SHP77 treated with DMSO at 0.1 percent for 48 hours (cell line): ENCODE measurements around the gene KRTAP9-4.
"Not testable (repeated sequence)": the region's sequence is repeated elsewhere in the genome, so short reads cannot be mapped to it uniquely, and the experiment has no call there.

Experiments used
- DNase-seq: peaks from one replicate; lab custom pipeline; 2025; lab: John Stamatoyannopoulos, UW

KRTAP9-4 gene

DNA sequence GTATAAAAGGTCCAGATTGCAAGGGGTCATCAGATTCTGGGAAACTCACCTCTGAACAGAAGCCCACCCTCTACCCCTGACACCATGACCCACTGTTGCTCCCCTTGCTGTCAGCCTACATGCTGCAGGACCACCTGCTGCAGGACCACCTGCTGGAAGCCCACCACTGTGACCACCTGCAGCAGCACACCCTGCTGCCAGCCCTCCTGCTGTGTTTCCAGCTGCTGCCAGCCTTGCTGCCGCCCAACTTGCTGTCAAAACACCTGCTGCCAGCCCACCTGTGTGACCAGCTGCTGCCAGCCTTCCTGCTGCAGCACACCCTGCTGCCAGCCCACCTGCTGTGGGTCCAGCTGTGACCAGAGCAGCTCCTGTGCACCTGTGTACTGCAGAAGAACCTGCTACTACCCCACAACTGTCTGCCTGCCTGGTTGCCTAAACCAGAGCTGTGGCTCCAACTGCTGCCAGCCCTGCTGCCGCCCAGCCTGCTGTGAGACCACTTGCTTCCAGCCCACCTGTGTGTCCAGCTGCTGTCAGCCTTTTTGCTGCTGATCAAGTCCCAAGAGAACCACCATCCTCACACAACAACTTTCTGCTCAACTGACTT, at the start of gene KRTAP9-4:
KRTAP9-4 (plus strand) TSS at position 51 of the 604 bp plus-strand sequence; CDS start at position 85, 34 bp downstream.
- not testable (repeated sequence) for DNase-seq

DNA sequence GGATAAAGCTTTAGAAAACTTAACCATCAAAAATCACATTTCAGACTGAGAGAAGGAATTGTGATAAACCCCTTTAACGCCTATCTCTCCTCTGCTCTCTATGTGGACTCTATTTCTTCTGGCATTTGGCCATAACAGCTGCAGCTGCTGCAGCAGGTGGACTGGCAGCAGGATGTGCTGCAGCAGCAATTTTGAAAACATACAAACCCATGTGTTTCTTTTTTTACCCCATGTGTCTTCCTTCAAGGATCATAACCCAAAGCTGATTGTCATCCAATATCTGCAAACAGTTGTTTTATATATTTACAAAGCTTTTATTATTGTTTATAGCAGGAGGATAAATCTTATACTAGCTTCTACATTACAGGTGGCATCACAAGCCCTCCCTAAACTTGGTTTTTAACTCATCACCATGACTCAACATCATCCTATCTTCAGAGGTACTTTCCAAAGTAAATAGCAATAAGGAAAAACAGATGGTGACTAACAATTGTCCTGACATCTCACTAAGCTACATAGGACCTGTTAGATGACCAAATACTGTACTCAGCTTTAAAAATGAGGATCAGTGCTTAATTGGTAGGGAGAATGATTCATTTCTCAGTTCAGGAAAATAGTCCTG, 37.5 kb upstream of the KRTAP9-4 start:
- peak; percentile 22 for DNase-seq

DNA sequence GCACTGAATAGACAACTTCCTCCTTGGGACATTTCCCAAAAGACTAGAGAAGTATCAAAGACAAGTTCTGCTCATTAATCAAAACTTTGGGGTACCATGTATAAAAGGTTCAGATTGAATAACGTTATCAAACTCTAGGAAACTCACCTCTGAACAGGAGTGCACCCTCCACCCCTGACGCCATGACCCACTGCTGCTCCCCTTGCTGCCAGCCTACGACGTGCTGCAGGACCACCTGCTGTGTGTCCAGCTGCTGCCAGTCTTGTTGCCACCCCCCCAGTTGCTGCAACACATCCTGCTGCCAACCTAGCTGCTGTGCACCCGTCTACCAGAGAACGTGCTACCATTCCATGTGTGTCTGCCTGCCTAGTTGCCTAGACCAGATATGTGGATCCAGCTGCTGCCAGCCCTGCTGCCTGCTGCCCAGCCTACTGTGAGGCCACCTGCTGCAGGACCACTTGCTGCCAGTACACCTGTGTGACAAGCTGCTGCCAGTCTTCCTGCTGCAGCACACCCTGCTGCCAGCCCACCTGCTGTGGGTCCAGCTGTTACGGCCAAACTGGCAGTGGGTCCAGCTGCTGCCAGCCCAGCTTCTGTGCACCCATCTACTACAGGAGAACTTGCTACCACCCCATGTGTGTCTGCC, 36.8 kb upstream of the KRTAP9-4 start:
- DNase-seq, result no peak

DNA sequence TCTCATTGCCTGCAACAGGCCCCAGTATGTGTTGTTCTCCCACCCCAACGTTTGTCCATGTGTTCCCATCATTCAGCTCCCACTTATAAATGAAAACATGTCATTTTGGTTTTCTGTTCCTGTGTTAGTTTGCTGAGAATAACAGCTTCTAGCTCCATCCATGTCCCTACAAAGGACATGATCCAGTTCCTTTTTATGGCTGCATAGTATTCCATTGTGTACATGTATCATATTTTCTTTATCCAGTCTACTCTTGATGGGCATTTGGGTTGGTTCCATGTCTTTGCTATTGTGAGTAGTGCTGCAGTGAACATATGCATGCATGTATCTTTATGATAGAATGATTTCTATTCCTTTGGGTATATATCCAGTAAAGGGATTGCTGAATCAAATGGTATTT, 33.8 kb upstream of the KRTAP9-4 start:
- no peak for DNase-seq

DNA sequence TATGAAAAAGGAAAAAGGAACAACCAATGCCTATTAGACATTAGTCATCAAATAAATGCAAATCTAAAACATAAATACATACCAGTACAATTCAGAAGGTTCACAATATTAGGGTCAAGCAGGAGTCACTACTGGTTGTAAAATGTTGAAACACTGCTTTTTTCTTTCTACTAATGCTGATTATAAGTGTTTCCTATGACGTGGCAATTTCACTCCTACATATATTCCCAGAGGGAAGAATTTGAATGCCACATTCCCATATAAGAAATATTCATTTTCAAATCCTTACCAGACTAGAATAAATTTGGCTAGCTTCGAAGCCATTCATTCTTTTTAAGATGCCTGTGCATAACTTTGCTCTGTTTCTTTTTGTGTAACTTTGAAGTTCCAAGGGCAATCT, 25.7 kb upstream of the KRTAP9-4 start:
- no peak for DNase-seq

GRCh38 chr17:41226051-41226450, 23.4 kb upstream of the KRTAP9-4 start:
- DNase-seq, result no peak

DNA sequence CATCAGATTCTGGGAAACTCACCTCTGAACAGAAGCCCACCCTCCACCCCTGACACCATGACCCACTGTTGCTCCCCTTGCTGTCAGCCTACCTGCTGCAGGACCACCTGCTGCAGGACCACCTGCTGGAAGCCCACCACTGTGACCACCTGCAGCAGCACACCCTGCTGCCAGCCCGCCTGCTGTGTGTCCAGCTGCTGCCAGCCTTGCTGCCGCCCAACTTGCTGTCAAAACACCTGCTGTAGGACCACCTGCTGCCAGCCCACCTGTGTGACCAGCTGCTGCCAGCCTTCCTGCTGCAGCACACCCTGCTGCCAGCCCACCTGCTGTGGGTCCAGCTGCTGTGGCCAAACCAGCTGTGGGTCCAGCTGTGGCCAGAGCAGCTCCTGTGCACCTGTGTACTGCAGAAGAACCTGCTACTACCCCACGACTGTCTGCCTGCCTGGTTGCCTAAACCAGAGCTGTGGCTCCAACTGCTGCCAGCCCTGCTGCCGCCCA, 22.8 kb upstream of the KRTAP9-4 start, which contains the start of gene KRTAP9-2:
KRTAP9-2 (plus strand) TSS at position 51 of the 498 bp plus-strand sequence; CDS start at position 58, 7 bp downstream.
- DNase-seq, result not testable (repeated sequence)

- no peak for DNase-seq
These were observed 19.4 kb upstream of the KRTAP9-4 start for GRCh38 chr17:41230094-41230493.

GRCh38 chr17:41231731-41232130, 17.8 kb upstream of the KRTAP9-4 start:
- no peak for DNase-seq

DNA sequence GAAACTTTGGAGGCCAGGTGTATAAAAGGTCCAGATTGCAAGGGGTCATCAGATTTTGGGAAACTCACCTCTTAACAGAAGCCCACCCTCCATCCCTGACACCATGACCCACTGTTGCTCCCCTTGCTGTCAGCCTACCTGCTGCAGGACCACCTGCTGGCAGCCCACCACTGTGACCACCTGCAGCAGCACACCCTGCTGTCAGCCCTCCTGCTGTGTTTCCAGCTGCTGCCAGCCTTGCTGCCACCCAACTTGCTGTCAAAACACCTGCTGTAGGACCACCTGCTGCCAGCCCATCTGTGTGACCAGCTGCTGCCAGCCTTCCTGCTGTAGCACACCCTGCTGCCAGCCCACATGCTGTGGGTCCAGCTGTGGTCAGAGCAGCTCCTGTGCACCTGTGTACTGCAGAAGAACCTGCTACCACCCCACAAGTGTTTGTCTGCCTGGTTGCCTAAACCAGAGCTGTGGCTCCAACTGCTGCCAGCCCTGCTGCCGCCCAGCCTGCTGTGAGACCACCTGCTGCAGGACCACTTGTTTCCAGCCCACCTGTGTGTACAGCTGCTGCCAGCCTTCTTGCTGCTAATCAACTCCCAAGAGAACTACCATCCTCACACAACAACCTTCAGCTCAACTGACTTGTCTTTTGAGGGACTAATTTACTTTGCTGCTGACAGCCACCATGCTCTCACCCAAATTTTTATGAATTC, 16.9 kb upstream of the KRTAP9-4 start, which contains the start of gene KRTAP9-3:
KRTAP9-3 (plus strand) TSS at position 51 of the 707 bp plus-strand sequence; CDS start at position 104, 53 bp downstream.
- DNase-seq, result not testable (repeated sequence)

- DNase-seq, result not testable (repeated sequence)
These were observed 12.4 kb upstream of the KRTAP9-4 start for GRCh38 chr17:41237116-41237515.

DNA sequence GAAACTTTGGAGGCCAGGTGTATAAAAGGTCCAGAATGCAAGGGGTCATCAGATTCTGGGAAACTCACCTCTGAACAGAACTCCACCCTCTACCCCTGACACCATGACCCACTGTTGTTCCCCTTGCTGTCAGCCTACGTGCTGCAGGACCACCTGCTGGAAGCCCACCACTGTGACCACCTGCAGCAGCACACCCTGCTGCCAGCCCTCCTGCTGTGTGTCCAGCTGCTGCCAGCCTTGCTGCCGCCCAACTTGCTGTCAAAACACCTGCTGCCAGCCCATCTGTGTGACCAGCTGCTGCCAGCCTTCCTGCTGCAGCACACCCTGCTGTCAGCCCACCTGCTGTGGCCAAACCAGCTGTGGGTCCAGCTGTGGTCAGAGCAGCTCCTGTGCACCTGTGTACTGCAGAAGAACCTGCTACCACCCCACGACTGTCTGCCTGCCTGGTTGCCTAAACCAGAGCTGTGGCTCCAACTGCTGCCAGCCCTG, 11.5 kb upstream of the KRTAP9-4 start, which contains the start of gene KRTAP9-8:
KRTAP9-8 (plus strand) TSS at position 51 of the 489 bp plus-strand sequence; CDS start at position 104, 53 bp downstream.
- DNase-seq, result not testable (repeated sequence)

GRCh38 chr17:41246995-41247787, 2.3 kb upstream of the KRTAP9-4 start:
- not testable (repeated sequence) for DNase-seq

DNA sequence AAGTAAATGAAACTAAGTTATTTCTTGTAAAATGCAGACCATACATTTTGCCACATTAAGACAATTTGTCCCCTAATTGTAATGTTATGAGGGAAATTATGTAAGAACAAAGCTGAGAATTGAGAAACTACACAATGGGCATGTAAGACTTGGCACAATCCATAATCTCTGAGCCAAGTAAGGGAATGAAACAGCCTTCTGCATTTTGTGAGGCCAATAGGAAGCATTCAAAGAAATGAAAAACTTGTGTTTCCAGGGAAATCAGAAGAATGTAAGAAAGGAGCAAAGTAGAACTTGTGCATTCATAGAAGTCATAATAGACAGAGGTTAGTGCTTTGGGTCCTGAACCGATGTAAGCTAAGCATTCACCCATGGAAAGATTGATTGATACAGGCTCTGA, 1.8 kb downstream of the KRTAP9-4 start:
- no peak for DNase-seq

- no peak for DNase-seq
These were observed 5.4 kb downstream of the KRTAP9-4 start for GRCh38 chr17:41254861-41255260.

GRCh38 chr17:41255381-41256290, 6.1 kb downstream of the KRTAP9-4 start, which contains the start of gene KRTAP9-9:
KRTAP9-9 (plus strand) TSS chr17:41255384.
- DNase-seq, result not testable (repeated sequence)

DNA sequence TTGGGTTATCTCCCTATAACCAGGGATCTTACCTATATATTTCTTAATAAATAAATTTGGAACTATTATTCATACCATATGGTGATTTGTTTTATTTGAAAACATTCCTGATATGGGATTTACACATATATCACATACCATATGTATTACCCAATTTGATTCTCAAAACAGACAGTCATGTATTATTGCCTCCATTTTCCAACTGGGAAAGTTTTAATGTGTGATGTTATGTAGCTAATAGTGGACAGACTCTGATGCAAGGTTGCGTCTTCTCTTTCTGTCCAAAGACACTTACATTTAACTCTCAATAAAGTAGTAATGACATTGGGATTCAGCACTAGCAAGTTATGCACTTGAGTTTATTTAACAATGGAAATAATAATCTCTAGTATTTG, 6.8 kb downstream of the KRTAP9-4 start:
- DNase-seq, result no peak

DNA sequence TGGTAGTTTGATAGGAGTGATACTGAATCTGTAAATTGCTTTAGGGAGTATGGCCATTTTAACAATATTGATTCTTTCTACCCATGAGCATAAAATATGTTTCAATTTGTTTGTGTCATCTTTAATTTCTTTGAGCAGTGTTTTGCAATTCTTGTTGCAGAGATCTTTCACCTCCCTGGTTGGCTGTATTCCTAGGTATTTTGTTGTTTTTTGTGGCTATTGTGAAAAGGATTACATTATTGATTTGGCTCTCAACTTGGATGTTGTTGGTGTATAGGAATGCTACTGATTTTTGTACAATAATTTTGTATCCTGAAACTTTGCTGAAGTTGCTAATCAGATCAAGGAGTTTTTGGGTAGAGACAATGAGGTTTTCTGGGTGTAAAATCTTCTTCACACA, 8.9 kb downstream of the KRTAP9-4 start:
- DNase-seq, result no peak

DNA sequence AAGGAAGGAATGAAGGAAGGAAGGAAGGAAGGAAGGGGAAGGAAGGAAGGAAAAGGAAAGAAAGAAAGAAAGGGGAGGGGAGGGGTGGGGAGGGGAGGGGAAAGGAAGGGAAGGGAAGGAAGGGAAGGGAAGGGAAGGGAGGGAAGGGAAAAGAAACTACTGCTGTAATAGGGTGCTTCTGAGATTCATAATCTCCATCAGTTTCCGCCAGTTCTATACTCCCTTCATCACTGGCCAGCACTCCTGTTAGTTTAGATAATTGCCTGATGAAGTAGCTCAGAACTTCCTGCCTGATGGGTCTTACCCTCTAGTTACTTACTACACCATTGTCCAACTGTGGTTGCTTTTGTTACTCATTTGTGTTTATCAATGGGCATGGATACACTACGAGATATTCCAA, 13.7 kb downstream of the KRTAP9-4 start:
- no peak for DNase-seq

GRCh38 chr17:41264599-41264998, 15.1 kb downstream of the KRTAP9-4 start:
- DNase-seq, result no peak
